ENCODE data around the gene CALD1. TPM values are rescaled to one million over a fixed set of nuclear protein-coding genes. Genes with fewer than 3 reads are reported as not detected.

Gene CALD1
- total RNA-seq, 4 donors from 2014 or later: 1,513 to 2,575 (median 1,808) TPM

- Histone ChIP-seq H3K36me3 (peaks cover 0 to 22% of the 10 kb centered on the region in 2 donors), H3K4me3 (no peak overlapping the region), H3K27ac (peak overlapping the region in 3 of 4 donors; percentile 18 to 89 (median 72)), H3K4me1 (peaks cover 9 to 82% (median 12%) of the 10 kb centered on the region in 3 donors), H3K27me3 (no peaks in the 10 kb centered on the region), H3K9me3 (no peaks in the 10 kb centered on the region)
- no peak for TF ChIP-seq CTCF (IDR thresholded peaks at IDR 0.05)
- no peak for TF ChIP-seq POLR2A (IDR thresholded peaks at IDR 0.05)
- no peak for TF ChIP-seq EP300 (IDR thresholded peaks at IDR 0.05)
- TF ChIP-seq POLR2AphosphoS5 (IDR thresholded peaks at IDR 0.05): no peak
- 70 to 72% methylated on average over 4 of the region's 4 CpGs for WGBS, 2 donors (ENCODE audit: low coverage in 1 of 2)
- ATAC-seq: no peak
These were observed 130.9 kb downstream of the CALD1 start for GRCh38 chr7:134910214-134910890.

- Histone ChIP-seq H3K4me1 (peaks cover 7 to 82% (median 11%) of the 10 kb centered on the region in 3 donors), H3K27me3 (no peaks in the 10 kb centered on the region), H3K4me3 (no peak overlapping the region), H3K9me3 (no peaks in the 10 kb centered on the region), H3K27ac (peak overlapping the region; percentile 23 to 89 (median 58)), H3K36me3 (peaks cover 0 to 28% of the 10 kb centered on the region in 2 donors)
- 87 to 96% methylated on average over 4 of the region's 4 CpGs for WGBS, 2 donors (ENCODE audit: low coverage in 1 of 2)
- TF ChIP-seq EP300 (IDR thresholded peaks at IDR 0.05) (no peak), CTCF (IDR thresholded peaks at IDR 0.05) (no peak), POLR2AphosphoS5 (IDR thresholded peaks at IDR 0.05) (no peak), POLR2A (IDR thresholded peaks at IDR 0.05) (no peak)
- ATAC-seq: no peak
These were observed 131.5 kb downstream of the CALD1 start for GRCh38 chr7:134910968-134911367.

- H3K27ac ChIP-seq: peak overlapping the region; percentile 50 to 90 (median 71)
- 67 to 72% methylated on average over 5 to 6 of the region's 6 CpGs for WGBS, 2 donors (ENCODE audit: low coverage in 1 of 2)
- peaks cover 20 to 80% (median 24%) of the 10 kb centered on the region in 3 donors for H3K4me1 ChIP-seq
- peaks cover 0 to 32% of the 10 kb centered on the region in 2 donors for H3K36me3 ChIP-seq
- TF ChIP-seq POLR2A (IDR thresholded peaks at IDR 0.05) (no peak), CTCF (IDR thresholded peaks at IDR 0.05) (no peak), EP300 (IDR thresholded peaks at IDR 0.05) (no peak), POLR2AphosphoS5 (IDR thresholded peaks at IDR 0.05) (no peak)
- H3K9me3 ChIP-seq: no peaks in the 10 kb centered on the region
- H3K4me3 ChIP-seq: no peak overlapping the region
- no peaks in the 10 kb centered on the region for H3K27me3 ChIP-seq
- ATAC-seq: no peak
These were observed 136.9 kb downstream of the CALD1 start for GRCh38 chr7:134916171-134916883.

- Histone ChIP-seq H3K4me3 (no peak overlapping the region), H3K9me3 (no peaks in the 10 kb centered on the region)
- ATAC-seq: peak; percentile 78
These were observed 139.8 kb downstream of the CALD1 start for GRCh38 chr7:134919240-134919641.

More at GRCh38 chr7:134919240-134919641, 139.8 kb downstream of the CALD1 start:
- Histone ChIP-seq H3K36me3 (peaks cover 0 to 22% of the 10 kb centered on the region in 2 donors), H3K4me1 (peaks cover 20 to 93% (median 29%) of the 10 kb centered on the region in 3 donors), H3K27ac (peak overlapping the region; percentile 16 to 90 (median 80)), H3K27me3 (no peaks in the 10 kb centered on the region)
- TF ChIP-seq CTCF (IDR thresholded peaks at IDR 0.05): no peak
- TF ChIP-seq POLR2AphosphoS5 (IDR thresholded peaks at IDR 0.05): peak; percentile 41
